DMS 273 treated with DMSO at 0.1 percent for 48 hours (cell line): Measurements from ENCODE around the gene APP.

Experiments used
- DNase-seq: peaks from one replicate; lab custom pipeline; 2025; lab: John Stamatoyannopoulos, UW

The APP gene

DNA sequence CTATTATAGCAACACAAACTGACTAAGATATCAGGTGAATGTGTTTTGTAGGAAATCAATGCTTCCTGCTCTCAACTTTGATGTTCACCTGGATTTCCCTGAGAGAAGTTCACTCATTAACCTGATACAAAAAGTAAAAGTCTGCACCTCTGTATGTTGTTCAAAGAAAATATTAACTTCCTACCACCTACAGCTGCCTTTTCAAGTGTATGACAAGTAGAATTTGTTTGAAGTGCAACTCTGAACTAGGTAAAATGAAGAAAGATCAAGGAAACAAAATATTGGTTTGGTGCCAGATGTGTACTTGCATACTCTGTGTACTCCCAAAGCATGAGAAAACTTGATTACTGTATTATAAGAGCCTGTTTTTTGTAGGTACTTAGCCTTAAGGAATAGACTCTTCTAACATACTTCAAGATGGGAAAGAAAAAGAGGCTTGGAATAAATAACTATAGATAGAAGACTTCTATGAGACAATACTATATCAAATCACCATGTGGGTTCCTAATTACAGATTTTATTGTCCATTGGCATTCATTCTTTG is 193.4 kb downstream of the APP start:
- no peak for DNase-seq

DNA sequence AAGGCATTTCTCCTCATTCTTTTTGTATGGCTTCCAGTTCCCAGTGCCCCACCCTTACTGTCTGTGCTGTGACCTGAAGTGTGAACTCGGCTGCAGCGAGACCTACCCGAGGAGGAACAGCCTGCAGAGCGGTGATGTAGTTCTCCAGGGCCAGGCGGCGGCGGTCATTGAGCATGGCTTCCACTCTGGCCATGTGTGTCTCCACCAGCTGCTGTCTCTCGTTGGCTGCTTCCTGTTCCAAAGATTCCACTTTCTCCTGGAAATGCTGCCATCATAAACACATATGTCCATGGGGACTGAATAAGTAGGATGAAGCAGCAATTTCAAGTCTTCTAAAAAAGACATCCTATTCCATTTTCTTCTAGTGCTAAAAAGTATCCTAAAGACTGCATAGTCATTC is 195.6 kb downstream of the APP start:
- DNase-seq: no peak

DNA sequence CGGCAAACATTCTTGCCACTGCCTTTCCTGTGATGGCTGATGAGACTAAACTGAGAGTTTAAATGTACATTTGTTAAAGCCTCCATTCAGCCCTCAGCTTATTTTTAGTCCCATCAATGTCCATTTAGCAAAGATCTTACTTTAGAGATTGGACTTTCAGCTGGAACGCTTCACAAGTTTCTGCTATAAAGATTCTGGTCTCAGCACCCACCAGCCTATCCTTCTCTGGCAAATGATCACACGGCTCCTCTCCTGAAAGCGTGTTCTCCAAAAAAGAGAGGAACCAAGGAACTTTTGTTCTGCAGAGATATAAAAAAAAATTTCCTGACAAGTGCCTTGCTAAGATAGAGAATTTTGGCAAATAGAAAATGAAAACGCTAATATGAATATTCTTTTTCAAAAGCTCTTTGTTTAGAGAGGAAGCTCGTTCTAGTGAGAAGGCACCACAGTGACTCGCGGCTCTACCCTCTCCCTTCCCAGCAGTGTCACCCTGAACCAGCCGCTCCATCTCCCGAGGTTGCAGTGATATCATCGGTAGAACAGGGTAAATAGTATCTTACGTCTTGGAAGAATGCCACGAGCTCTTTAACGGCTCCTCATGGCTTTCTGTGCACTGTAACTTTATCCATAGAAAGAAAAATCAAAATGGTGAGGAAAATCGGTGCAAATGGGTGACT is 200.2 kb downstream of the APP start:
- DNase-seq: no peak

DNA sequence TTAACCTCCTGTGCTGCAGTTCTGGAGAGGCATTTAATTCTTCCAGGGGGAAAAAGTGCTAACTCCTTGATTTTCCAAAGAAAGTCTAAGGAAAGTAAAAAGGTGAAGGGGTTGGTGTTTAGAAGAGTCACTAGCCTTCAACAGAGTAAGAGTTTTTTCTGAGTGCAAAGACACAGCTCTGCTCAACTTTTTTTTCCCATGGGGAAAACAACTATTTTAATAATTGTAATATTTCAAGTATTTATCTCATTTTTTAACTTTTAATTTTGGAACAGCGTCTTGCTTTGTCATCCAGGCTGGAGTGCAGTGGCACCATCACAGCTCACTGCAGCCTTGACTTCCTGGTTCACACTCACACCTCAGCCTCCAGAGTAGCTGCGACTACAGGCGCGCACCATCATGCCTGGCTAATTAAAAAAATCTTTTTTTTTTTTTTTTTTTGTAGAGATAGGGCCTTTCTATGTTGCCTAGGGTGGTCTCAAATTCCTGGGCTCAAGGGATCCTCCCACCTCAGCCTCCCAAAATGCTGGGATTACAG is 202.6 kb downstream of the APP start:
- no peak for DNase-seq

DNA sequence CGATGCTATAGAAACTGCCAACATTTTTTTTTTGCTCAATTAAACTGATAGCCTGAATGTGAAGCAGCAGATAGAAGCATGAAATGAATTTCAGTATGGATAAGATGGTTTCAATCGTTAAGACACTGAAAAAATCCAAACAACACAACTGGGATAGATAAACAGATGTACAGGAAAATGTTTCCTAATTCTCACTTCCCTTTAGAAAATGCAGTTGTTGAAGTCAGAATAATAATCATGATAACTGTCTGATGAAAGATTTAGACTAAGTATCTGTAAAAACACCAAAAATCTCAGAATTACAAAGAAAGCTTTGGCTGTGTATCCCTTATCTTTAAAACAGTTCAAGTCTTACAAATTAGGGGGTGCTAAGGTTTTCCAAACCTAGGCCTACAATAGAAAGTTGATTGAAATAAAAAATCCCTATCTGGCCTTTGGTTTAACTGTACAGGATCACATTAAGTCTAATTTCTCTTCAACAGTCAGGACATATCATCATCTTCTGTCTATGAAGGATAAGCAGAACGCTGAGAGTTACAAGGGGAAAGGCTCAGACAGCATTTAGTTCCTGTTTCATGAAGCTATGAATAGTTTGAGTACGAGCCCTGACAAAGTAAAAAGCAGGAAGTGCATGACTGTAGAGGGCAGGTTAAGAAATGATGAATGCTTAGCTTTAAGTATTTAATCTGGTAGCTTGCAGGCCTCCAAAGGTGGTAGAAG is 203.2 kb downstream of the APP start:
- DNase-seq: no peak

DNA sequence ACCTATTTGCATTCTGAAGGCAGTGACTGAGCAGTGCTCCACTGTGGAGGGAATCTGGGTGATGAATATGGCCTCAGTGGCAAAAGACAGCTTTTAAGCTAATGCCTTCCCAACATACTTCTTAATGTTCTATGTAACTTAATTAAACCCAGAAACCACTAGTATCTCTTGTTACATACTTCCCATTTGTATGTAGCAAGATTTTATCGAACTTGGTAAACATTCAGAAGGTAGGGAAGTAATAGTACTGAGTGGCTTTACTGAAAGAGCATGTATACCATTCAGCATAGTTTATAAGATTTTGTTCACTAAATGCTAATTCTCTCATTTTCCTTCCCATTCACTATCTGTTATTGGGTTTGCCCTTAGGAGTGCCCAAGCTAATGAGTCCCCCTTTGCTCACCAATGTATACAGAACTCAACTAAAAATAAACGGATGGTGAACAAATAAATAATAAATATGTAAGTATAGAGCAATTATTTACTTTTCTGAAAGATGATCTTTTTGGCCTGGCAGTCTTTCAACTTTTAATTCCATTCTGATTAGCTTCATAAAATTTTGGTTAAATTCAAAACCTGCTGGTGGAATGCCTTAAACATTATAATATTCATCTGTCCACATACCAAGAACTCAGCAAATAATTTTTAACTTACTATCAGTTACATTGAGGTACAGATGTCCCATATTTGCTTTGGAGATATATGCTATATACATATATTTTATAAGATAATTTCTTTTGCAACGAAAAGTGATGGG is 204.4 kb downstream of the APP start:
- no peak for DNase-seq

DNA sequence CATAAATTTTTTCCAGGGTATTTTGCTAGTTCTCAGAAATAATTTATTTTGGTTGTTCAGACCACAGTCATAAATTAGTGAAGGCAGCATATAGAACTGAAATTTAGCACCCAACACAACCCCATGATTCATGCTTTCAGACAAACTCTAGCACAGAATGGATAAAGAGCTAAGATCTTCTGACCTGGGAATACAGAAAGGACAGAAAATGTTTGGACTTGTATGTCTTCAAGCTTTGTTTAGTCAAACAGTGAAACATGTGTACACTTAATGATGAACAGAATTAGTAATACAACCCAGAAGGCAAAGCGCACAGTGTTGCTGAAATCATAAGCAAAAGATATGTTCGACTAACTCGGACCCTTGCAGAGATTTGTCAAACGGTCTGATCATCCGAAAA is 205.6 kb downstream of the APP start:
- no peak for DNase-seq

DNA sequence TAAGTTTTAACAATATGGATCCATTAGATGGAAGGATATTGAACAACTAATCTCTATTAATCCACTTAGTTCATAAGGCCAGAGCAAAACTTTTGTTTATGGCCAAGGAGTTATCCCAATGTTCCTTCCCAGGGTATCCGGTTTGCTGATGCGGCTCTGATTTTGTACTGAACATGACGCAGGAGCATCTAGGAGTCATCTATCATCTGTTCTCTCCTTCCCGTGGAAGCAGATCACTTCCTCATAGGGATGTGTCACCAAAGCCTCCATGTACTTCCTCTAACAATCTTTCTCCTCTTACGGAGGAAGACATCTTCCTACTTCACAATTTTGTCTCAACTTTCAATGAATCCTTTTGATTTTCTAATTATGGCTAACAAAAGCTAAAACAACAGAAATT is 206.6 kb downstream of the APP start:
- no peak for DNase-seq

DNA sequence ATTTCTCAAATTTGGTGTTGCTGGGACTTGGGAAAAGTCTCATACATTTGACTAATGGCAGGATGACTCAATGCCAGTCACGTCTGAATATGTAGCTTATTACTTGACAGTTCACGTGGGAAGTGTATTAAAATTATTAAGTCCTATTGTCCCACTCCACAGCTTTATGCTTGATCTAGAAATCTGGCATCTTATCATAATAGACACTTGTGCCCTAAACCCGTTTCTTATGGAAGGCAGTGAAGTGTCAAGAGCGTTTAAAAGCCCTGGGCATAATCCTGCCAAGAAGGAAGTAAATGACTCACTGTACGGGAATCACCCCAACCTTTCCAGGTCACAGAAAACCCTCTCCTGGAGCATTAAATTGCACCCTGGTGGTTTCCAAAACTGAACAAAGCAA is 207.4 kb downstream of the APP start:
- DNase-seq: no peak

DNA sequence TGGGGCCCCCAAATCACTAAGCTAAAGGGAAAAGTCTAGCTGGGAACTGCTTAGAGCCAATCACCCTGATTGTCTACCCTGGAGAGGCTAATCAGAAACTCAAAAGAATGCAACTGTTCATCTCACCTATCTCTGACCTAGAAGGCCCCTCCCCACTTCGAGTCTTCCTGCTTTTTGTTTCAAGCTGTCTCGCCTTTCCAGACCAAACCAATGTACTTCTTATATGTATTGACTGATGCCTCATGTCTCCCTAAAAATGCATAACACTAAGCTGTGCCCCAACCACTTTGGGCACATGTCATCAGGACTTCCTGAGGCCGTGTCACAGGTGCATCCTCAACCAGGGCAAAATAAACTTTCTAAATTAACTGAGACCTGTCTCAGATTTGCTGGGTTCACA is 209.5 kb downstream of the APP start:
- no peak for DNase-seq

DNA sequence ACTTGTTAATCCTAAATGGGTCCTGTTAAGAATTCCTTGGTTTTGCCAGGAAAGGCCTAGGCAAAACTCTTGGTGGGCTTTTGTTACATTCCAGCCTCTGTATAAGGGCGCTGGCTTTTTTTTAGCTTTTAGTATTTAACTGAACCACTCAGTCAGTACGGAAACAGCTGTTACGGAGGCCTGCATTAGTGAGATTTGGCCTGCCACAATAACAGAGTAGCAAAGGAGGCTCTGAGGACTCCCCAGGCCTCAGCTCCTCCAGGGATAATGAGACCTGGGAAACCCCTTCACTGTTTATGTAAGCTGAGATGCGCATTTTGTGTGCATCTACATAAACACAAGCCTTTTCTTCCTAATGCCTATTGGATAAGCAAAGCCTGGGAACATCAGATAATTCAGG is 210.2 kb downstream of the APP start:
- DNase-seq: no peak

DNA sequence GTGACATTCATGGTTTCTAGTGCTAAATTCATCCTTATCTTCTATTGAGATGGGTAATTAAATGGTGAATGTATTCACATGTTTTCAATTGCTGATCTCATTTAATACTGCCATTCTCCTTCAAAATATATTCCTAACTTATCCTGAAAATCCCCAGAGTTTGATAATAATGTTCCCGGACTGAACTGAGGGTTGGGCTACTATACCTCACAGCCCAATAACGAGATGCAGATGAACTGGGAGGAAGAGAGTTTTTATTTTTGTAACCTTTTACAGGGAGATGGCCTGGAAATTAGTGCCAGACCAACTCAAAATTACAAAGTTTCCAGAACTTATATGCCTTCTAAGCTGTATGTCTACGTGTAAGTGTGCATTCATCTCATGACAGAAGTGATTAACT is 210.8 kb downstream of the APP start:
- no peak for DNase-seq

DNA sequence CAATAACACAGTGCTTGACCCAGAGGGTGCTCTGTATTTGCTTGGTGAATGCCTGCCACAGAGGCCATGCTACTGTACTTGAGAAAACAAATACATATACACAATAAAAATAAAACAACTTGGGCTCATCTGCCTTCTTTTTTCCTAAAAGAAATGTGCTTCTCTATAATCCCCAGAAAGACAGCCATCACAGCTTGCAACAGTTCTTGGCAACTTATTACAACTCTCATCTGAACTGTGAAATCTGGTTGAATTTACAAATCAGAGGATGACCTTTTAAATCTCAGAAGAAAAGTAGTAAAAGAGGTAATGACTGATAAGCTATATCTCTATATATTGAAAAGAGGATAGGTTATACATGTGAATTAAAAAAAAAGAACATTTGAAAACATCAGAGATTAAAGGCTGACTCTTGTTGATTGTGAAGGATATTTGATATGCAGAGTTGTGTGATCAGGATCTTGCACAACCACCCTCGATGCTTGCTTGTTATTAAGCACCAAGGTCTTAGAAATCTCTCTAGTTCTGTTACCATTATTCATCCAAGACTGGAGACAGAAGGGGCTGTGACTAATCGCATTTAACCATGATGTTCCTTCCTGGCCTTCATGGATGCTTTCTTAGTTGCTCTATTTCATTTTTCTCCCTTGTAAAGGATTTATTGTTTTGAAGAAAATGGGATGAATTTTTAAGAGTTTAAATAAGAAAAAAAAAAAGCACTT is 213.4 kb downstream of the APP start:
- no peak for DNase-seq

DNA sequence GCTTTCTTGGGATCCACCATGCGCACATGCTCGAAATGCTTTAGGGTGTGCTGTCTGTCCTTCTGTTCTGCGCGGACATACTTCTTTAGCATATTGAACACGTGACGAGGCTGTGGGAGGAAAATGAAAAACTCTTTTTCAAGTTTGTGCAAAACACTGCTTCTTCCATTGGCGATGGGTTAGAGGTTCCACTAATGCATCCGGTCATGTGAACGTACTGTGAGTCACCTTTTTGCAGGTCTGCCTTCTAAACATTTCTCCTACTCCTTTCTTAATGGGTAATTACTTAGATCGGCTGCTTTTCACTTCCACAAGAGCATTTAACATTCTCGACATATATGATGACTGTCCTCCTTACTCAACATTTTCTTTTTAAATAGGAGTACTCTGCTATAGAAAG is 214.9 kb downstream of the APP start:
- no peak for DNase-seq

DNA sequence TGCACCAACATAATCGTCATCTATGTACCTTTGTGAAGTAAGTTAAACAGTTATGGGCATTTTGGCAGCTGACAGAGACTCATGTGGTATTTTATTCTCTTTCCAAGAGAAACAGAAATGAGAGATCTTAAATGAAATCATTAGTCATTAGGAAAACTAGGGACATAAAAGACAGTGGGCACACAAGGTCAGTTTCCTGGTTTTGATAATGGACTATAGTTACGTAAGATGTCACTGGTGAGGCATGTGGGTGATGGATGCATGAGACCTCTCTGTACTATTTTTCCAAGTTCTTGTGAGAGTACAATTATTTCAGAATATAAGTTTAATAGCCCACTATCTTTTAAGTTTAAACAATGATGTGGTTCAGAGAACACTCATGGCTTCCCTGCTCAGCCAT is 216.9 kb downstream of the APP start:
- no peak for DNase-seq

DNA sequence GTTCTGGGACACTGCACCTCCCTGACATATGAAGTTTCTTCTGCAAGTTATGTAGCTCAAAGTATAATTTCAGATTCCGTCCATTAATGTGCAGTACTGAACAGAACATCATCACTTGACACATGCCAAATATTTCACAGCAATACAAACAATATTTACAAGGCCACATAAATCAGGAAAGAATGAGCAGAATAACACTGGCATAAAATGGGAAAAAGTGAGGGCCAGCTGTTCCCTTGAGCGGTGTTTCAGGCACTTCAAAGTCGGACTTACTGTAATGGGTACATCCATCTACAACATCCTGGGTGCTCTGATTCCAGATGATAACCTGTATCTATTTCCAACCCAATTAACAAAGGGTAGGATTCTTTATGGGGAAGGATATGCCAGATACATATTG is 217.4 kb downstream of the APP start:
- no peak for DNase-seq

DNA sequence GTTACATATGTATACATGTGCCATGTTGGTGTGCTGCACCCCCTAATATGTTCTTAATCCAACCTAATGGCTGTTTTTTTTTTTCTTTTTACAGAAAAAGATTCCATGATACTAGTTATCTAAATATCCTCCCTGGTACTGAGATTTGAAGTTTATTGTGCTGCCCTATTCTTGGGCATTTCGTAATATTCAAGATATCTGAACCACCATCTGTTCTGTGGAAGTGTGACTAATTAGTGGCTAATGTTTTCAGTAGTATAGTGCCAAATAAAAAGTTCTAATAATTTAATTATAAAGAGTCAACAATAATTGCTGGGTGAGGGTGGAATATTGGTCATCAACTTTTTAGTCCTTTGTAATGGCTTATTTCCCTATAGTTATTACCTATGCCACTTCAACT is 218.3 kb downstream of the APP start:
- no peak for DNase-seq

DNA sequence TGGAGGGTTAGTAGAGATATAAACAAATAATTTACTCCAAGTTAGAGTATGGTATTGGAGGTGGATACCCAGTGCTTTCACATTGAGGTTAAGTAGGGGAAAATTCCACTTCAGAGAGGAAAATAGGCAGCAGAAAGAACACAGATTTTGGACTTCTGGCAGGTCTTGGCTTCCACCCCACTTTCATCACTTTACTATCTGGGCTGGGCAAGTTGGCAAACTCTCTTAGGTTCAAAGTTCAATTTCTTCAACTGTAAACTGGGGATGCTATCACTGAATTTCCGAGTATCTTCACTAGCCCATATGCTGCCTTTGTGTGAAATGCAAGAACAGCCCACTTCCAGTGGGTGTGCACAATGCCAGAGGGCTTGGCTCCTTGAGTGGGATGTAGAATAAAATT is 220.9 kb downstream of the APP start:
- no peak for DNase-seq

DNA sequence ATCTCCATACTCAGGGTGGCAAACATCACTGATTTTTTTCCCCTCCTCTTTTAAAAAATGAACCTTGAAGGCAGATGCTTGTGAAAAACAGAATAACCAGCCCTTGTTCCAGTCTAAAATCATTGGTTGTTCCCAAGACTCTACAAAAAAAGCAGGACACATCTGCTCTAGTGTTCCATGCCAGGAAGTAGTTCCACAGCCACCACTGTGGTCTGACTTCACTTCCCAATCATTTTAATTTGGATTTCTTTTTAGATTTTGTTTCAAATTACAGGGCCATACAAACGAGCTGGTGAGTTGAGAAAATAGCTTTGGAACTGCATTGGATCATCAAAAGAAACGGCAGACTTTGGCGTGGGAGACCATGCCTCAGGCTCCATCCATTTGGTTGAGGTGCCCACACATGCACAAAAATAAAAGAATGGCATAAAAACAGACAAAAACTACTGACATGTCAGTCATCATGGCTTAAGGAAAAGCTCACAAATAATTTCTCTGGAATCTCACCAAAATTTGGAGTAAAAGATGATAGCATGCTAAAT is 225.8 kb downstream of the APP start:
- no peak for DNase-seq

DNA sequence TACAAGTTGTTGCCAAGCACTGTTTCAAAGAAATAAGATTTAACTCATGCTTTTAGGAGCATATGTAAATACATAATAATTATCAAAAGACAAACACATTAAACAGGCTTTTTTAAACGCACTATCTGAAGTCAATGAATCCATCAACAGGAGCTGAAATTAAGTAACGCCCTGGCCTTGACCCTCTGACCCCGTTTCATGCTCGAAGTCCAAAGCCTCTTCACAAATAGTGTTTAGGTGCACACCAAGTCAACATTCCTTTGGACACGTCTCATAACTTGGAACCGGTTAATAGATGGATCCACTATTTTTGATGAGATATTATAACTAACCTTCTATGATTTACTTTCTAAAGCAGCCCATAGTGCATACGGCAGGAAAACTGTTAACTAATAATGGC is 226.5 kb downstream of the APP start:
- no peak for DNase-seq

DNA sequence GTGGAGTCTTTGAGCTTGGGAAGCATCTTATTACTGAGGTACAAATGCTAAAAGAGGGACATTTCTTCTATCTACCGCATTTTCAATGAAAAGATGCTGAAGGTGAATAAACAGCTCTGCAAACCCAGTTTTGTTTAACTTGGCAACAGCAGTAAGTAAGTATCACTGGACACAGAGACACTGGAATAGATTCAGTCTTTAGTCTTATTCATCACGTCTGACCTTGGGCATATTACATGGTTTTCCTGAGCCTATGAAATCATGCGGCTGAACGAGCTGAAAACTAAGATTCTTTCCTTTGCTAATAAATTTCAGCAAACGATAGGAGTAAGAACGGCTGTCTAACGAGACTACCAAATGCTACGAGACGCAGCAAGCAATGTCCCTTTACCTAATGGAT is 228.4 kb downstream of the APP start:
- no peak for DNase-seq

DNA sequence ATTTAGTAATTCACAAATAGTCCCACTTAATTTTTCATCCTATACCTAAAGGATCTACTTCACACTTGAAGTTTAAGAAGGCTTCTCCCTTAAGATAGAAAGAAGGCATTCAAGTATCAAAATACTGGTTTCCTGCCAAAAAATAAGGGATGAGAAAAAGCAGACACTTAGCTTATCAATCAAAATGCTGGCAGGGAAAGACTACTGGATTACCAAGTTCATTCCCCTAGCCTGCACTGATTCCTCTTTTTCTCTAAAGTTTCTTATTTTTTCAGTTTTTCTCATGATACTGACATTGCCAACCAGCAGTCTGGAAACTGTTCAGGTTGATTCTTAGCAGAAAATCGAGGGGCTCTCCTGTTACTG is 231.2 kb downstream of the APP start:
- DNase-seq: no peak
